Hepatocyte (in vitro differentiated cells): ENCODE data around the gene NEU4. TPM values are rescaled to one million over a fixed set of nuclear protein-coding genes. Genes with fewer than 3 reads are reported as not detected.
"Not testable (repeated sequence)": the region's sequence is repeated elsewhere in the genome, so short reads cannot be mapped to it uniquely, and the experiment has no call there.

ENCODE experiments used
- DNase-seq: peaks from one replicate; pipeline ENCODE4 v3.0.0-alpha.2; 2016; ENCODE audit warnings: low spot score
- H2AFZ ChIP-seq: fragments of 200-600 bp; sonication (generic); 2 replicates; pipeline ENCODE4 v1.6.0; 2016; ENCODE audit warnings: antibody characterized with exemption, mild to moderate bottlenecking
- H3K27ac ChIP-seq: fragments of 200-600 bp; sonication (generic); 2 replicates; pipeline ENCODE4 v1.5.1; 2016; ENCODE audit warnings: mild to moderate bottlenecking
- H3K27me3 ChIP-seq: fragments of 200-600 bp; sonication (generic); 2 replicates; pipeline ENCODE4 v1.6.1; 2016
- H3K36me3 ChIP-seq: fragments of 200-600 bp; sonication (generic); replicated peaks from 2 replicates; pipeline ENCODE4 v1.5.1; 2016; ENCODE audit warnings: low read depth; ENCODE audit not compliant: insufficient read depth
- H3K4me1 ChIP-seq: fragments of 200-600 bp; sonication (generic); 2 replicates; pipeline ENCODE4 v1.5.1; 2016; ENCODE audit warnings: mild to moderate bottlenecking, moderate library complexity; ENCODE audit not compliant: insufficient read depth
- H3K4me2 ChIP-seq: fragments of 200-600 bp; sonication (generic); 2 replicates; pipeline ENCODE4 v1.6.0; 2016
- H3K4me3 ChIP-seq: fragments of 200-600 bp; sonication (generic); 2 replicates; pipeline ENCODE4 v1.5.1; 2016; ENCODE audit warnings: mild to moderate bottlenecking
- H3K79me2 ChIP-seq: fragments of 200-600 bp; sonication (generic); 2 replicates; pipeline ENCODE4 v1.6.0; 2017; ENCODE audit warnings: mild to moderate bottlenecking
- H3K9me2 ChIP-seq: fragments of 200-600 bp; sonication (generic); replicated peaks from 2 replicates; pipeline ENCODE4 v1.6.0; 2017; ENCODE audit warnings: mild to moderate bottlenecking; ENCODE audit not compliant: insufficient read depth
- H3K9me3 ChIP-seq: fragments of 200-600 bp; sonication (generic); 2 replicates; pipeline ENCODE4 v1.5.1; 2016; ENCODE audit warnings: low read depth, mild to moderate bottlenecking
- H4K20me1 ChIP-seq: fragments of 200-600 bp; sonication (generic); 2 replicates; pipeline ENCODE4 v1.6.0; 2016; ENCODE audit warnings: mild to moderate bottlenecking; ENCODE audit not compliant: insufficient read depth, poor library complexity, severe bottlenecking
- EZH2 ChIP-seq: fragments of 200-600 bp; sonication (generic); IDR thresholded peaks from 2 replicates; pipeline ENCODE4 v1.6.1; 2016; ENCODE audit warnings: antibody characterized with exemption, mild to moderate bottlenecking, borderline replicate concordance
- EZH2phosphoT487 ChIP-seq: fragments of 200-600 bp; sonication (generic); IDR thresholded peaks from one replicate; pipeline ENCODE4 v1.6.1; 2018; ENCODE audit warnings: antibody characterized with exemption, mild to moderate bottlenecking, low read depth, moderate library complexity; ENCODE audit not compliant: unreplicated experiment, severe bottlenecking
- WGBS: methylation state at CpG from one replicate; pipeline ENCODE4 v1.1.6; 2016; ENCODE audit warnings: low lambda C conversion rate; ENCODE audit errors: missing lambda C conversion rate; 5-methylcytosine and 5-hydroxymethylcytosine counted together
- polyA plus RNA-seq: library from polyadenylated mRNA; unstranded; fragments of >200 nt; fragmentation: Nextera tagmentation; extraction: Ambion mirVana; gene quantifications from 2 replicates; pipeline ENCODE4 v1.2.1, GENCODE V29; 2016
- total RNA-seq: library from RNA; depleted of rRNA; stranded (reverse); fragments of >200 nt; gene quantifications from 2 replicates; pipeline ENCODE4 v1.2.3, GENCODE V29; 2014
- TF ChIP-seq, protein P1 (sequence below): fragments of 200-600 bp; sonication (generic); IDR thresholded peaks from 2 replicates; pipeline ENCODE4 v1.5.1; 2016; ENCODE audit warnings: antibody characterized with exemption, mild to moderate bottlenecking; ENCODE audit not compliant: poor library complexity

NEU4 gene
- total and polyA plus RNA-seq, 2 experiments from 2014 or later = 6.8 to 10.2 TPM

DNA sequence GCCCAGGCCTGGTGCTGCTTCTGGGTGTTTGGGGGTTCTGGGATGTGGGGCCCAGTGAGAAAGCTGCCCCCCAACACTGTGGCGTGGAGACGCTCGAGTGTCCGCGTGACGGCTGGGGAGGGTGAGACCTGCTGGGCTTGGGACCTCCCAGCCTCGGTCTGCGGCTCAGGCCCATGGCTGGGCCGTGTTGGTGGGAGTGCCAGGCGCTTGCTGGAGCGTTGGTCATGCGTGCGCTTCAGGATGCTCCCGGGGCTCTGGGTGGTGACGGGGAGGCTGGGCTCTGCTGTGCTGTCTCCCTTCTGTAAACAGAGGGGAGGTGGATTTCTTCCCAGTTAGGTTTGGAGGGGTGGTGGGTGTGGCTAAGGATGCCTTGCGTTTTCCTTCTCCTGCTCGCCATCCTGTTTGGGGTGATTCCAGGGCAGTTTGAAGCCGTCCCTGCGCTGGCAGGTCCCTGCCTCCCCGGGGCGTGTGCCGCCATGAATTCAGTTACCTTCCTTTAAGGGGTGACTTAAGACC lies 31.8 kb upstream of the NEU4 start:
- no peak for DNase-seq
- 87% methylated on average over 21 of the region's 22 CpGs for WGBS
- H3K27ac ChIP-seq = no peak overlapping the region
- no peaks in the 10 kb centered on the region for H3K36me3 ChIP-seq
- H3K9me3 ChIP-seq = peaks cover 8% of the 10 kb centered on the region
- no peak overlapping the region for H3K4me3 ChIP-seq
- no peaks in the 10 kb centered on the region for H4K20me1 ChIP-seq
- no peaks in the 10 kb centered on the region for H3K79me2 ChIP-seq
- H2AFZ ChIP-seq = no peak overlapping the region
- TF ChIP-seq EZH2 (no peak), EZH2phosphoT487 (no peak)
- TF ChIP-seq, protein P1, sequence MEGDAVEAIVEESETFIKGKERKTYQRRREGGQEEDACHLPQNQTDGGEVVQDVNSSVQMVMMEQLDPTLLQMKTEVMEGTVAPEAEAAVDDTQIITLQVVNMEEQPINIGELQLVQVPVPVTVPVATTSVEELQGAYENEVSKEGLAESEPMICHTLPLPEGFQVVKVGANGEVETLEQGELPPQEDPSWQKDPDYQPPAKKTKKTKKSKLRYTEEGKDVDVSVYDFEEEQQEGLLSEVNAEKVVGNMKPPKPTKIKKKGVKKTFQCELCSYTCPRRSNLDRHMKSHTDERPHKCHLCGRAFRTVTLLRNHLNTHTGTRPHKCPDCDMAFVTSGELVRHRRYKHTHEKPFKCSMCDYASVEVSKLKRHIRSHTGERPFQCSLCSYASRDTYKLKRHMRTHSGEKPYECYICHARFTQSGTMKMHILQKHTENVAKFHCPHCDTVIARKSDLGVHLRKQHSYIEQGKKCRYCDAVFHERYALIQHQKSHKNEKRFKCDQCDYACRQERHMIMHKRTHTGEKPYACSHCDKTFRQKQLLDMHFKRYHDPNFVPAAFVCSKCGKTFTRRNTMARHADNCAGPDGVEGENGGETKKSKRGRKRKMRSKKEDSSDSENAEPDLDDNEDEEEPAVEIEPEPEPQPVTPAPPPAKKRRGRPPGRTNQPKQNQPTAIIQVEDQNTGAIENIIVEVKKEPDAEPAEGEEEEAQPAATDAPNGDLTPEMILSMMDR = no peak
- no peak overlapping the region for H3K4me2 ChIP-seq
- H3K27me3 ChIP-seq = no peaks in the 10 kb centered on the region
- H3K4me1 ChIP-seq = no peaks in the 10 kb centered on the region
- H3K9me2 ChIP-seq = no peaks in the 10 kb centered on the region

DNA sequence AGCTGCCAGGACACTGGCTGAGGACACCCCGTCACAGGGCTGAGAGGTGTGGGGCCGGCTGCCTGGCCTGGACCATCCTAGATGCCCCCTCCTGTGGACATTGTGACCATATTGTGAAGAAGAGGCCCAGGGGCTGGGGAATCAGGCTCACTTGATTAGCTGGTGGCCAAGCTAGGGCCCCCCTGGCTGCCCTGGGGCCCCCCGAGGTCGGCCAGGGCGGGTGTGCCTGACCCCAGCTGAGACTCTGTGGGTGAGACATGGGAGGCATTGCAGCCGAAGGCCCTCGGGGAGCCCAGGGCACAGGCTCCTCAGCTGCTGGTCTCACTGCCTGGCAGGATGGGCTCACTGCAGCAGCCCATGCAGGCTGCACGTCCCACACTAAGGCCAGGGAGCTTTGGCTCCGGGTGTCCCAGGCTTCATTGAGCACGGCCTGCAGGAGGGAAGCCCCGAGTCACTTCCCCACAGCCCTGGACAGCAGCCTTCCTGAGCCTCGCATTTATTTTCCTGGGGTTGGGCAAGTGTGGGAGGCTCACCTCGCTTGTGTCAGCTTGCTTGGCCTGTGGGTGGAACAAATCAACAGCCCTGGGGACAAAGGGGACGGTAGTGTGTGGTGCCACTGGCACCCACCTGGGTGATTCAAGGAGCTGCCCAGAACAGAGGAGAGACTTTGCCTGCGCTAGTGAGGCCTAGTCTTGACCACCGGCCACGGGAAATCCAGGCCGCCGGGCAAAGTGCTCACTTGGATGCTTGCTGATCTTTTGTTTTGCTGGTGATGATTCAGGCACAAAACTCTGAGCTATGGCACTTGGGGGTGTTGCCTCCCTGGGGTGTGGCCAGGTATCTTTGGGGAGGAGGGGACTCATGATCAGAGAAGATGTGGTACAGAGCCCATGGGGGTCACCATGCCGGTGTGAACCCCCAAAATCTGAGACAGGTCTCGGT lies 31.0 kb upstream of the NEU4 start:
- H3K27me3 ChIP-seq = no peaks in the 10 kb centered on the region
- no peak overlapping the region for H3K4me2 ChIP-seq
- DNase-seq = no peak
- no peaks in the 10 kb centered on the region for H4K20me1 ChIP-seq
- H3K4me3 ChIP-seq = no peak overlapping the region
- H3K27ac ChIP-seq = no peak overlapping the region
- no peak overlapping the region for H2AFZ ChIP-seq
- no peak for TF ChIP-seq EZH2
- no peak for TF ChIP-seq EZH2phosphoT487
- TF ChIP-seq, protein P1 = no peak
- H3K9me3 ChIP-seq = peaks cover 8% of the 10 kb centered on the region
- 90% methylated on average over 21 of the region's 21 CpGs for WGBS
- H3K79me2 ChIP-seq = no peaks in the 10 kb centered on the region
- no peaks in the 10 kb centered on the region for H3K4me1 ChIP-seq
- no peaks in the 10 kb centered on the region for H3K9me2 ChIP-seq
- H3K36me3 ChIP-seq = no peaks in the 10 kb centered on the region

DNA sequence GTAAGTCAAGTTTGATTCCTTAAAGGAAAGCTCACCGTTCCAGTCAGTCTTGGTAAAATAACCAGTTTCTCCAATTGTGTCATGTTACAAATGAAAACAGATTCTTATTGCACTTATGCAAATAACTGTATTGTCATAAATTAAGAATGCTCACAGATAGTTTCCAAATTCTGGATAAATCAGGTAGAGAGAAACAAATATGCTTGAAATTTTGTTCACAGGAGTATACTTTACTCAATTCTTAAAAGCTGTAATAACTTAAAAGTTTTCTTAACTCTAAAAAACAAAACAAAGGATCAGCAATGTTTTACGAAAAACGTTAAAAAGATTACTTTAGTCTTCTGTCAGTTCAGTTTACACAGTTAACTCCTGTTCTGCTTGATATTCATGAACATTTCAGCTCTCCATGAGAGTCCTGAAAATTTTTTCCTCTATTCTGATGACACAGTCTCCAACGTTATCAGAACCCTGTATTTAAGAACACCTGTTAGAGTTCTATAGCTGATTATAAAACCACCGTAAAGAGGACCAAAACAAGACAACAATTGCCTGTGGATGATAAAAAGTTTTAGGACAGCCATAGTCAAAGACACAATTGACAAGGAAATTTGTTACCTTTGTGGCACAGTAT lies 27.9 kb upstream of the NEU4 start:
- Histone ChIP-seq H3K9me3 (peaks cover 8% of the 10 kb centered on the region), H3K4me1 (no peaks in the 10 kb centered on the region), H3K4me3 (no peak overlapping the region), H3K36me3 (no peaks in the 10 kb centered on the region), H3K9me2 (no peaks in the 10 kb centered on the region), H3K4me2 (no peak overlapping the region), H3K27me3 (no peaks in the 10 kb centered on the region), H4K20me1 (no peaks in the 10 kb centered on the region), H2AFZ (no peak overlapping the region), H3K27ac (no peak overlapping the region), H3K79me2 (no peaks in the 10 kb centered on the region)
- 85% methylated on average over 5 of the region's 5 CpGs for WGBS
- no peak for DNase-seq
- TF ChIP-seq, protein P1 = no peak
- TF ChIP-seq EZH2phosphoT487 = no peak
- no peak for TF ChIP-seq EZH2

DNA sequence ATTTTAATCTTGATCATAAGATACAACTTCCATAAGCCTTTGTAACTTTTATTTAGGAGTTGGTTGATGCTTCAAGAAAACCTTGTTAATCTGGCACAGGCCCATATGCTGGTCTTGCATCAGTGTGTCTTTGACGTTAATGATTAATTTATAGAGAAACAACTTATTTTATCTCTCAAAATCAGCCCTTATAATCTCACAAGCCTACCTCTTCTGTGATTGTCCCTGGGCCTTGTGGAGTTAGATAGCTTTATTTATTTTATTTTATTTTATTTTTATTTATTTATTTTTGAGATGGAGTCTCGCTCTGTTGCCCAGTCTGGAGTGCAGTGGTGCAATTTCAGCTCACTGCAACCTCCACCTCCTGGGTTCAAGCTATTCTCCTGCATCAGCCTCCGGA lies 26.9 kb upstream of the NEU4 start:
- H3K27me3 ChIP-seq = not testable (repeated sequence)
- 95% methylated on average over 3 of the region's 3 CpGs for WGBS

More for the DNA sequence above, 26.9 kb upstream of the NEU4 start:
- H3K9me3 ChIP-seq, H3K36me3 ChIP-seq, H3K27ac ChIP-seq, H3K9me2 ChIP-seq, H3K4me2 ChIP-seq, H3K79me2 ChIP-seq, H3K4me3 ChIP-seq, DNase-seq, H4K20me1 ChIP-seq, H3K4me1 ChIP-seq, H2AFZ ChIP-seq: not testable (repeated sequence)
